GM23338 (cell line): Measurements from ENCODE around the gene SMIM44. TPM values are rescaled to one million over a fixed set of nuclear protein-coding genes. Genes with fewer than 3 reads are reported as not detected.

Experiments used
- ATAC-seq: fragments of 200-7000 bp; cut with Tn5 transposase; 3 replicates; pipeline ENCODE4 v1.9.1; 2020
- DNase-seq: peaks from one replicate; pipeline ENCODE4 v3.0.0-alpha.2; 2015; ENCODE audit warnings: low spot score
- H2AFZ ChIP-seq: fragments of 200-600 bp; sonication (generic); 2 replicates; pipeline ENCODE4 v1.8.0; 2016; ENCODE audit warnings: antibody characterized with exemption, mild to moderate bottlenecking, moderate library complexity
- H3F3A ChIP-seq: fragments of 200-600 bp; sonication (generic); replicated peaks from 2 replicates; pipeline ENCODE4 v1.8.0; 2017; ENCODE audit warnings: antibody characterized with exemption, mixed run types, low read depth
- H3K27ac ChIP-seq: fragments of 200-600 bp; sonication (generic); 2 replicates; pipeline ENCODE4 v1.6.1; 2016; ENCODE audit warnings: low read depth
- H3K27me3 ChIP-seq: fragments of 200-600 bp; sonication (generic); 2 replicates; pipeline ENCODE4 v1.8.0; 2016; ENCODE audit warnings: mild to moderate bottlenecking, mixed run types, moderate library complexity; ENCODE audit not compliant: insufficient read depth
- H3K36me3 ChIP-seq: fragments of 200-600 bp; sonication (generic); 2 replicates; pipeline ENCODE4 v1.8.0; 2016; ENCODE audit warnings: mild to moderate bottlenecking; ENCODE audit not compliant: insufficient read depth
- H3K4me1 ChIP-seq: fragments of 200-600 bp; sonication (generic); 2 replicates; pipeline ENCODE4 v1.8.0; 2016; ENCODE audit warnings: mild to moderate bottlenecking, moderate library complexity; ENCODE audit not compliant: insufficient read depth
- H3K4me2 ChIP-seq: fragments of 200-600 bp; sonication (generic); 2 replicates; pipeline ENCODE4 v1.7.1; 2017; ENCODE audit warnings: mixed run types
- H3K4me3 ChIP-seq: fragments of 200-600 bp; sonication (generic); 2 replicates; pipeline ENCODE4 v1.6.1; 2016; ENCODE audit warnings: mixed run types
- H3K79me2 ChIP-seq: fragments of 200-600 bp; sonication (generic); replicated peaks from 2 replicates; pipeline ENCODE4 v1.8.0; 2017; ENCODE audit warnings: mild to moderate bottlenecking; ENCODE audit not compliant: insufficient read depth
- H3K9me2 ChIP-seq: fragments of 200-600 bp; sonication (generic); 2 replicates; pipeline ENCODE4 v1.8.0; 2017; ENCODE audit not compliant: insufficient read depth
- H4K20me1 ChIP-seq: fragments of 200-600 bp; sonication (generic); replicated peaks from 2 replicates; pipeline ENCODE4 v1.8.0; 2017; ENCODE audit warnings: mild to moderate bottlenecking; ENCODE audit not compliant: insufficient read depth
- H3K27ac Mint-ChIP-seq: 2 replicates; pipeline ENCODE4 v1.8.0; 2020; ENCODE audit warnings: inconsistent platforms, mild to moderate bottlenecking, moderate library complexity, mixed read lengths
- H3K27me3 Mint-ChIP-seq: 3 replicates; pipeline ENCODE4 v1.8.0; 2022; ENCODE audit warnings: low read depth, mild to moderate bottlenecking, moderate library complexity, mixed read lengths, inconsistent platforms; ENCODE audit not compliant: insufficient read depth, poor library complexity
- H3K36me3 Mint-ChIP-seq: 3 replicates; pipeline ENCODE4 v1.8.0; 2021; ENCODE audit warnings: low read depth, mild to moderate bottlenecking, inconsistent platforms, moderate library complexity, mixed read lengths
- H3K4me1 Mint-ChIP-seq: 3 replicates; pipeline ENCODE4 v1.8.0; 2020; ENCODE audit warnings: mild to moderate bottlenecking, inconsistent platforms, mixed read lengths
- H3K4me3 Mint-ChIP-seq: 3 replicates; pipeline ENCODE4 v1.8.0; 2021; ENCODE audit warnings: moderate library complexity, mild to moderate bottlenecking, inconsistent platforms, mixed read lengths
- H3K9me3 Mint-ChIP-seq: 3 replicates; pipeline ENCODE4 v1.8.0; 2020; ENCODE audit warnings: moderate library complexity, mild to moderate bottlenecking, inconsistent platforms, mixed read lengths
- EZH2 ChIP-seq: fragments of 200-600 bp; sonication (generic); IDR thresholded peaks from one replicate; pipeline ENCODE4 v1.8.0; 2017; ENCODE audit warnings: antibody characterized with exemption, mild to moderate bottlenecking, low read depth; ENCODE audit not compliant: unreplicated experiment
- EZH2phosphoT487 ChIP-seq: fragments of 200-600 bp; sonication (generic); IDR thresholded peaks from one replicate; pipeline ENCODE4 v1.8.1; 2018; ENCODE audit warnings: antibody characterized with exemption; ENCODE audit not compliant: unreplicated experiment
- NANOG ChIP-seq: IDR thresholded peaks from 2 replicates; pipeline ENCODE4 v1.6.1; 2016; ENCODE audit warnings: antibody characterized with exemption, borderline replicate concordance
- ZNF114 ChIP-seq: fragments of 250-450 bp; sonication (Bioruptor Pico); IDR thresholded peaks from 2 replicates; pipeline ENCODE4 v1.5.0; 2020; ENCODE audit warnings: mild to moderate bottlenecking, moderate library complexity
- ZNF331 ChIP-seq: fragments of 250-450 bp; sonication (Bioruptor Pico); IDR thresholded peaks from 2 replicates; pipeline ENCODE4 v1.5.0; 2020; ENCODE audit warnings: low read depth, mild to moderate bottlenecking, moderate library complexity
- ZNF462 ChIP-seq: fragments of 250-450 bp; sonication (Bioruptor Pico); IDR thresholded peaks from 2 replicates; pipeline ENCODE4 v1.5.0; 2020; ENCODE audit warnings: mild to moderate bottlenecking, moderate library complexity
- polyA plus RNA-seq: library from polyadenylated mRNA; unstranded; fragments of >200 nt; fragmentation: Nextera tagmentation; extraction: Ambion mirVana; gene quantifications from 2 replicates; pipeline ENCODE4 v1.2.1, GENCODE V29; 2016
- total RNA-seq: library from RNA; depleted of rRNA; stranded (reverse); fragments of >200 nt; shearing (Covaris generic); gene quantifications from 2 replicates; pipeline ENCODE4 v1.2.3, GENCODE V29; 2014

SMIM44 gene
- total and polyA plus RNA-seq, 2 experiments from 2014 or later = not detected

- TF ChIP-seq ZNF462 (CRISPR knock-in tag) = no peak
- no peak for TF ChIP-seq EZH2phosphoT487
- peak; percentile 67 for TF ChIP-seq NANOG
- TF ChIP-seq EZH2 = no peak
- no peak for TF ChIP-seq ZNF114 (CRISPR knock-in tag)
- H3K27ac ChIP-seq = peak overlapping the region; percentile 12; the same call in 1 of the 2 replicates
- no peaks in the 10 kb centered on the region for H3K27me3 ChIP-seq
- H3K9me2 ChIP-seq = no peaks in the 10 kb centered on the region
- H3K36me3 ChIP-seq = no peaks in the 10 kb centered on the region
- ATAC-seq = peak; percentile 70
- peak; percentile 61 for DNase-seq
- H2AFZ ChIP-seq = no peak overlapping the region
- Mint-ChIP-seq H3K4me3 (peak overlapping the region; percentile 48), H3K9me3 (no peaks in the 10 kb centered on the region; the same call in 1 of the 3 replicates), H3K4me1 (peaks cover 40% of the 10 kb centered on the region), H3K27ac (peak overlapping the region; percentile 87), H3K27me3 (peaks cover 11% of the 10 kb centered on the region), H3K36me3 (peaks cover 9% of the 10 kb centered on the region)
- H3K4me2 ChIP-seq = peak overlapping the region; percentile 70
- H3K4me1 ChIP-seq = peaks cover 29% of the 10 kb centered on the region
- peak overlapping the region; percentile 27; the same call in 1 of the 2 replicates for H3K4me3 ChIP-seq
- peaks cover 60% of the 10 kb centered on the region for H3K79me2 ChIP-seq
- no peaks in the 10 kb centered on the region for H3F3A ChIP-seq
- no peaks in the 10 kb centered on the region; the same call in 1 of the 2 replicates for H4K20me1 ChIP-seq
Observed at GRCh38 chr19:3518255-3518654, 35.0 kb upstream of the SMIM44 start.

GRCh38 chr19:3517638-3518037 is 34.4 kb upstream of the SMIM44 start:
- H3K79me2 ChIP-seq = peaks cover 62% of the 10 kb centered on the region
- H3K4me3 ChIP-seq = no peak overlapping the region
- H3K4me1 ChIP-seq = peaks cover 29% of the 10 kb centered on the region
- no peaks in the 10 kb centered on the region; the same call in 1 of the 2 replicates for H4K20me1 ChIP-seq
- Mint-ChIP-seq H3K9me3 (no peaks in the 10 kb centered on the region; the same call in 1 of the 3 replicates), H3K36me3 (peaks cover 9% of the 10 kb centered on the region), H3K4me1 (peaks cover 41% of the 10 kb centered on the region), H3K27me3 (peaks cover 11% of the 10 kb centered on the region), H3K27ac (no peak overlapping the region; the same call in 1 of the 2 replicates), H3K4me3 (no peak overlapping the region)
- ATAC-seq = no peak
- H3K27me3 ChIP-seq = no peaks in the 10 kb centered on the region
- H3K27ac ChIP-seq = peak overlapping the region; percentile 11; the same call in 1 of the 2 replicates
- H3K4me2 ChIP-seq = no peak overlapping the region
- H2AFZ ChIP-seq = no peak overlapping the region
- DNase-seq = no peak
- H3F3A ChIP-seq = no peaks in the 10 kb centered on the region
- no peaks in the 10 kb centered on the region for H3K9me2 ChIP-seq
- no peaks in the 10 kb centered on the region for H3K36me3 ChIP-seq
- TF ChIP-seq ZNF331 (no peak), EZH2phosphoT487 (no peak), ZNF114 (CRISPR knock-in tag) (no peak), ZNF462 (CRISPR knock-in tag) (no peak)
